ENCODE measurements around the gene SMC5. TPM values are rescaled to one million over a fixed set of nuclear protein-coding genes. Genes with fewer than 3 reads are reported as not detected.

SMC5 gene
- total RNA-seq, 1 experiment from 2014 or later: 7.7 TPM

DNA sequence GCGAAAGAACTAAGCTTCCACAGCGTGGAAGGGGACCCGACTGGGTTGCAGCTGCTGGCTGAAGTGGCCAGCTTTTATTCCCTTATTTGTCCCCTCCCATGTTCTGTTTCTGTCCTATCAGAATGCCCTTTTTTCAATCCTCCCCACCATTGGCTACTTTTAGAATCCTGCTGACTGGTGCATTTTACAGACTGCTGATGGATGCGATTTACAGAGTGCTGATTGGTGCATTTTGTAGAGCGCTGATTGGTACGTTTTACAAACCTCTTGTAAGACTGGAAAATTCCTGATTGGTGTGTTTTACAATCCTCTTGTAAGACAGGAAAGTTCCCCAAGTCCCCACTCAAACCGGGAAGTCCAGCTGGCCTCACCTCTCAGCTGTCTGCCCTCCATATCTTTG lies 105.0 kb downstream of the SMC5 start:
- Histone ChIP-seq H3K27me3 (replicated peaks; ENCODE audit: control insufficient read depth, insufficient read depth, low read length) (no peaks in the 10 kb centered on the region), H3K36me3 (ENCODE audit: control insufficient read depth, insufficient read depth, low read length) (no peaks in the 10 kb centered on the region), H3K4me3 (ENCODE audit: low read depth, low read length) (no peak overlapping the region), H3K9me3 (no peaks in the 10 kb centered on the region), H3K4me1 (no peaks in the 10 kb centered on the region)
- CTCF ChIA-PET: no interaction called here
- no peaks in the 10 kb centered on the region for H3K36me3 Mint-ChIP-seq (ENCODE audit: insufficient read depth, unreplicated experiment)
- no peaks in the 10 kb centered on the region for H3K27me3 Mint-ChIP-seq (ENCODE audit: insufficient read depth, unreplicated experiment)
- no peak overlapping the region for H3K27ac Mint-ChIP-seq (ENCODE audit: unreplicated experiment)
- TF ChIP-seq, protein P1, sequence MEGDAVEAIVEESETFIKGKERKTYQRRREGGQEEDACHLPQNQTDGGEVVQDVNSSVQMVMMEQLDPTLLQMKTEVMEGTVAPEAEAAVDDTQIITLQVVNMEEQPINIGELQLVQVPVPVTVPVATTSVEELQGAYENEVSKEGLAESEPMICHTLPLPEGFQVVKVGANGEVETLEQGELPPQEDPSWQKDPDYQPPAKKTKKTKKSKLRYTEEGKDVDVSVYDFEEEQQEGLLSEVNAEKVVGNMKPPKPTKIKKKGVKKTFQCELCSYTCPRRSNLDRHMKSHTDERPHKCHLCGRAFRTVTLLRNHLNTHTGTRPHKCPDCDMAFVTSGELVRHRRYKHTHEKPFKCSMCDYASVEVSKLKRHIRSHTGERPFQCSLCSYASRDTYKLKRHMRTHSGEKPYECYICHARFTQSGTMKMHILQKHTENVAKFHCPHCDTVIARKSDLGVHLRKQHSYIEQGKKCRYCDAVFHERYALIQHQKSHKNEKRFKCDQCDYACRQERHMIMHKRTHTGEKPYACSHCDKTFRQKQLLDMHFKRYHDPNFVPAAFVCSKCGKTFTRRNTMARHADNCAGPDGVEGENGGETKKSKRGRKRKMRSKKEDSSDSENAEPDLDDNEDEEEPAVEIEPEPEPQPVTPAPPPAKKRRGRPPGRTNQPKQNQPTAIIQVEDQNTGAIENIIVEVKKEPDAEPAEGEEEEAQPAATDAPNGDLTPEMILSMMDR (IDR thresholded peaks at IDR 0.05; ENCODE audit: insufficient read depth in 1 of 2, low read depth in 1 of 2, low read length in 1 of 2, severe bottlenecking in 1 of 2, unreplicated experiment in 1 of 2): no peak
- POLR2A ChIA-PET: no interaction called here
- intact Hi-C loops (cut with micrococcal nuclease; ENCODE audit: unreplicated experiment): no loop called here
- BruUV-seq (replicated peaks): no TSS peak
- DNase-seq: no peak
- H3K9me3 Mint-ChIP-seq (ENCODE audit: unreplicated experiment): no peaks in the 10 kb centered on the region
- H3K4me1 Mint-ChIP-seq (ENCODE audit: low read depth, unreplicated experiment): no peaks in the 10 kb centered on the region
- H3K4me3 Mint-ChIP-seq (ENCODE audit: unreplicated experiment): no peak overlapping the region

DNA sequence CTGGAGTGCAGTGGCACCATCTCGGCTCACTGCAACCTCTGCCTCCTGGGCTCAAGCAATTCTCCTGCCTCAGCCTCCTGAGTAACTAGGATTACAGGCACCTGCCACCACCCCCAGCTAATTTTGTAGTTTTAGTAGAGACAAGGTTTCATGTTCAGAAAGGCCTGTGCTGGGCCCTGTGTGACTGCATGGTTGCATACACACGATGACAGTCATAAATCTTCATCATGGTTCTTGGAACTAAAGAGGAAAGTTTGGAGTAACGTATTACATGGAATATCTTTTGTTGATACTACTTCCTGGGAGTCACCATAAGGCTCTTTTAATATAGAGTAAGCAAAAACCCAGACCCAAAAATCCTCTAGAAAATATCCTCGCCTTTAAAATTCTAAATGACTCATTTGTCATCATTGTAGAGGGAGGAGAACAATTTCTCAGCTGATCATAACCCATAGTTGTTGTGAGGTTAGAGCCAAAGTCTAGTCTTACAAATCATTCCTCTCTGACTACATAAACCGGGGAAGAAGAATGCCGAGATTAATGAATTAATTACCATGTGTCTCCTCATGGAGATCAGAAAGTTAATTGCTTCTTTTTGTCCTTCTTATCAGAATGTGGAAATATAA lies 108.6 kb downstream of the SMC5 start:
- BruUV-seq (replicated peaks): no TSS peak
- Histone ChIP-seq H3K36me3 (ENCODE audit: control insufficient read depth, insufficient read depth, low read length) (no peaks in the 10 kb centered on the region), H3K4me1 (no peaks in the 10 kb centered on the region), H3K4me3 (ENCODE audit: low read depth, low read length) (no peak overlapping the region), H3K9me3 (no peaks in the 10 kb centered on the region), H3K27me3 (replicated peaks; ENCODE audit: control insufficient read depth, insufficient read depth, low read length) (no peaks in the 10 kb centered on the region)
- H3K27me3 Mint-ChIP-seq (ENCODE audit: insufficient read depth, unreplicated experiment): no peaks in the 10 kb centered on the region
- H3K9me3 Mint-ChIP-seq (ENCODE audit: unreplicated experiment): no peaks in the 10 kb centered on the region
- no peaks in the 10 kb centered on the region for H3K4me1 Mint-ChIP-seq (ENCODE audit: low read depth, unreplicated experiment)
- ChIA-PET POLR2A (no interaction called here), CTCF (no interaction called here)
- TF ChIP-seq, protein P1 (IDR thresholded peaks at IDR 0.05; ENCODE audit: insufficient read depth in 1 of 2, low read depth in 1 of 2, low read length in 1 of 2, severe bottlenecking in 1 of 2, unreplicated experiment in 1 of 2): no peak
- H3K36me3 Mint-ChIP-seq (ENCODE audit: insufficient read depth, unreplicated experiment): no peaks in the 10 kb centered on the region
- DNase-seq: no peak
- no peak overlapping the region for H3K4me3 Mint-ChIP-seq (ENCODE audit: unreplicated experiment)
- intact Hi-C loops (cut with micrococcal nuclease; ENCODE audit: unreplicated experiment): no loop called here
- no peak overlapping the region for H3K27ac Mint-ChIP-seq (ENCODE audit: unreplicated experiment)

DNA sequence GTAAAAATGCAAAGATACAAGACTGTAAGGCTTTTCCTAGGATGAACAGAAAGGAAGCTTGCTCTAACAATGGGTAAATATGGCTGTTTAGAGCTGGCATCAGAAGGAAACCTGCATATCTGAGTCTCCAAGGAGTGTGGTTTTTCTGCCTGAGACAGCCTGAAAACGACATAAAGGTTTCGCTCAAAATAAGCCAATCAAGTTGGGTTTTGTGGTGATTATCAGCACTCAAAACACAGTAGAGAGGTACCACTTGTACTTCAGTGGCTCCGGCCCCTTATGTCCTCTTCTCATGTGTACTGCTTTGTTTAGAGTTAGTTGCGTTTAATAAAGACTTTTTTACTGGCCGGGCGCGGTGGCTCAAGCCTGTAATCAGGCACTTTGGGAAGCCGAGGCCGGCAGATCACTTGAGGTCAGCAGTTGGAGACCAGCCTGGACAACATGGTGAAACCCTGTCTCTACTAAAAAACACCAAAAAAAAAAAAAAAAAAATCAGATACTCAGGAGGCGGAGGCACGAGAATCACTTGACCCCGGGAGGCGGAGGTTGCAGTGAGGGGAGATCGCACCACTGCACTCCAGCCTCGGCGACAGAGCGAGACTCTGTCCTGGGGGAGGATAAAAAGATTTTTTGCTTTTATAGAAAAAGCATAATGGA lies 116.3 kb downstream of the SMC5 start:
- Mint-ChIP-seq H3K36me3 (ENCODE audit: insufficient read depth, unreplicated experiment) (no peaks in the 10 kb centered on the region), H3K27me3 (ENCODE audit: insufficient read depth, unreplicated experiment) (no peaks in the 10 kb centered on the region), H3K27ac (ENCODE audit: unreplicated experiment) (no peak overlapping the region), H3K4me3 (ENCODE audit: unreplicated experiment) (no peak overlapping the region), H3K9me3 (ENCODE audit: unreplicated experiment) (no peaks in the 10 kb centered on the region), H3K4me1 (ENCODE audit: low read depth, unreplicated experiment) (no peaks in the 10 kb centered on the region)
- TF ChIP-seq, protein P1 (IDR thresholded peaks at IDR 0.05; ENCODE audit: insufficient read depth in 1 of 2, low read depth in 1 of 2, low read length in 1 of 2, severe bottlenecking in 1 of 2, unreplicated experiment in 1 of 2): no peak
- no peaks in the 10 kb centered on the region for H3K27me3 ChIP-seq (replicated peaks; ENCODE audit: control insufficient read depth, insufficient read depth, low read length)
- H3K36me3 ChIP-seq (ENCODE audit: control insufficient read depth, insufficient read depth, low read length): no peaks in the 10 kb centered on the region
- no peak for DNase-seq
- ChIA-PET POLR2A (no interaction called here), CTCF (no interaction called here)
- H3K4me3 ChIP-seq (ENCODE audit: low read depth, low read length): no peak overlapping the region
- H3K9me3 ChIP-seq: no peaks in the 10 kb centered on the region
- no peaks in the 10 kb centered on the region for H3K4me1 ChIP-seq
- intact Hi-C loops (cut with micrococcal nuclease; ENCODE audit: unreplicated experiment): no loop called here
- no TSS peak for BruUV-seq (replicated peaks)

All from Caco-2 (cell line).